Osteoblast (primary cell): ENCODE data around the gene SMTNL1. TPM values are rescaled to one million over a fixed set of nuclear protein-coding genes. Genes with fewer than 3 reads are reported as not detected.

Source experiments
- DNase-seq: peaks from one replicate; pipeline ENCODE4 v3.0.0; 2011; ENCODE audit warnings: low spot score, mixed read lengths; ENCODE audit not compliant: insufficient read length; ENCODE audit errors: missing footprints
- H2AFZ ChIP-seq: 2 replicates; pipeline ENCODE4 v1.6.0; 2011; ENCODE audit warnings: mild to moderate bottlenecking, low read length
- H3K27ac ChIP-seq: 2 replicates; pipeline ENCODE4 v1.5.1; 2011; ENCODE audit warnings: mild to moderate bottlenecking, low read depth, low read length, moderate library complexity
- H3K27me3 ChIP-seq: 2 replicates; pipeline ENCODE4 v1.6.0; 2012; ENCODE audit warnings: mild to moderate bottlenecking, control low read depth, inconsistent platforms, low read length, moderate library complexity; ENCODE audit not compliant: insufficient read depth
- H3K36me3 ChIP-seq: 2 replicates; pipeline ENCODE4 v1.5.1; 2011; ENCODE audit warnings: mild to moderate bottlenecking, low read length, control low read depth, moderate library complexity; ENCODE audit not compliant: insufficient read depth
- H3K4me1 ChIP-seq: 2 replicates; pipeline ENCODE4 v1.5.1; 2011; ENCODE audit warnings: mild to moderate bottlenecking, low read length, control low read depth, moderate library complexity; ENCODE audit not compliant: insufficient read depth
- H3K4me2 ChIP-seq: 2 replicates; pipeline ENCODE4 v1.6.0; 2011; ENCODE audit warnings: mild to moderate bottlenecking, low read length; ENCODE audit not compliant: insufficient read depth
- H3K4me3 ChIP-seq: fragments of 200-600 bp; sonication (generic); 3 replicates; pipeline ENCODE4 v1.5.1; 2012; ENCODE audit warnings: mild to moderate bottlenecking, low read length, inconsistent platforms; ENCODE audit not compliant: insufficient read depth
- H3K79me2 ChIP-seq: 2 replicates; pipeline ENCODE4 v1.6.0; 2012; ENCODE audit warnings: mild to moderate bottlenecking, low read length, control low read depth, inconsistent platforms; ENCODE audit not compliant: insufficient read depth
- H3K9me3 ChIP-seq: 2 replicates; pipeline ENCODE4 v1.5.1; 2011; ENCODE audit warnings: low read depth, low read length, control low read depth
- H4K20me1 ChIP-seq: 2 replicates; pipeline ENCODE4 v1.6.0; 2012; ENCODE audit warnings: mild to moderate bottlenecking, low read length, control low read depth; ENCODE audit not compliant: insufficient read depth
- CTCF ChIP-seq: IDR thresholded peaks from 2 replicates; pipeline ENCODE4 v1.5.1; 2011; ENCODE audit warnings: mild to moderate bottlenecking, low read depth, low read length, moderate library complexity; ENCODE audit errors: extremely low read depth
- total RNA-seq: library from RNA; depleted of rRNA; stranded (reverse); fragments of >200 nt; gene quantifications from 2 replicates; pipeline ENCODE4 v1.2.3, GENCODE V29; 2012

Gene SMTNL1
- total RNA-seq, 1 donor = not detected

- H3K4me2 ChIP-seq = no peak overlapping the region
- no peaks in the 10 kb centered on the region for H3K4me1 ChIP-seq
- TF ChIP-seq CTCF = no peak
- no peaks in the 10 kb centered on the region for H3K27me3 ChIP-seq
- peaks cover under 1% of the 10 kb centered on the region for H3K36me3 ChIP-seq
- DNase-seq = no peak
- H3K79me2 ChIP-seq = no peaks in the 10 kb centered on the region
- no peak overlapping the region for H2AFZ ChIP-seq
- H3K9me3 ChIP-seq = no peaks in the 10 kb centered on the region
- H4K20me1 ChIP-seq = peaks cover 4% of the 10 kb centered on the region
- H3K27ac ChIP-seq = no peak overlapping the region
- no peak overlapping the region for H3K4me3 ChIP-seq
These were observed 14.0 kb upstream of the SMTNL1 start for GRCh38 chr11:57523419-57523818.

GRCh38 chr11:57527056-57527631, 10.3 kb upstream of the SMTNL1 start:
- H3K9me3 ChIP-seq = no peaks in the 10 kb centered on the region
- peaks cover 4% of the 10 kb centered on the region for H4K20me1 ChIP-seq
- H3K79me2 ChIP-seq = peaks cover 20% of the 10 kb centered on the region
- H2AFZ ChIP-seq = no peak overlapping the region
- no peak overlapping the region for H3K4me2 ChIP-seq
- no peak overlapping the region for H3K4me3 ChIP-seq
- no peaks in the 10 kb centered on the region for H3K27me3 ChIP-seq
- TF ChIP-seq CTCF = peak; percentile 93
- peaks cover 7% of the 10 kb centered on the region for H3K36me3 ChIP-seq
- H3K4me1 ChIP-seq = peaks cover 10% of the 10 kb centered on the region
- peak; percentile 68 for DNase-seq
- H3K27ac ChIP-seq = no peak overlapping the region

- H4K20me1 ChIP-seq = peaks cover 4% of the 10 kb centered on the region
- H3K36me3 ChIP-seq = peaks cover 7% of the 10 kb centered on the region
These were observed 8.4 kb upstream of the SMTNL1 start for GRCh38 chr11:57529012-57529411.

GRCh38 chr11:57530215-57530595, 7.2 kb upstream of the SMTNL1 start:
- Histone ChIP-seq H3K4me3 (peak overlapping the region; percentile 95), H3K9me3 (no peaks in the 10 kb centered on the region), H2AFZ (peak overlapping the region; percentile 98), H3K4me2 (peak overlapping the region; percentile 98), H3K79me2 (peaks cover 20% of the 10 kb centered on the region), H3K36me3 (peaks cover 7% of the 10 kb centered on the region), H3K4me1 (peaks cover 10% of the 10 kb centered on the region), H3K27me3 (no peaks in the 10 kb centered on the region), H4K20me1 (peaks cover 4% of the 10 kb centered on the region), H3K27ac (peak overlapping the region; percentile 81)
- DNase-seq = no peak
- no peak for TF ChIP-seq CTCF

More at GRCh38 chr11:57529012-57529411, 8.4 kb upstream of the SMTNL1 start:
- no peak for DNase-seq
- Histone ChIP-seq H3K9me3 (no peaks in the 10 kb centered on the region), H3K4me2 (no peak overlapping the region), H3K27me3 (no peaks in the 10 kb centered on the region), H3K79me2 (peaks cover 20% of the 10 kb centered on the region), H2AFZ (no peak overlapping the region), H3K27ac (no peak overlapping the region), H3K4me3 (no peak overlapping the region), H3K4me1 (peaks cover 10% of the 10 kb centered on the region)
- TF ChIP-seq CTCF = no peak
